Spleen (tissue), 11 donors: Measurements from ENCODE around the gene CAMTA1. TPM values are rescaled to one million over a fixed set of nuclear protein-coding genes. Genes with fewer than 3 reads are reported as not detected.

ENCODE experiments used
- DNase-seq: peaks from one replicate; pipeline ENCODE4 v3.0.0-alpha.2; 2020
- H3K27ac ChIP-seq, 8 donors: fragments of 200-600 bp; sonication (generic) in 7 of 8; 1 replicate in 4 of 8; 2 replicates in 4 of 8; pipeline versions ENCODE4 v1.5.0 to v1.8.0; 2016 to 2021; ENCODE audit warnings: inconsistent platforms in 4 of 8, mild to moderate bottlenecking in 4 of 8, moderate library complexity in 1 of 8
- H3K27me3 ChIP-seq, 7 donors: fragments of 200-600 bp; sonication (generic) in 6 of 7; replicated peaks in 1 of 7; 1 replicate in 4 of 7; 2 replicates in 3 of 7; pipeline versions ENCODE4 v1.5.0 to v1.8.0; 2016 to 2021; ENCODE audit warnings: inconsistent platforms in 3 of 7, mild to moderate bottlenecking in 1 of 7
- H3K36me3 ChIP-seq, 6 donors: fragments of 200-600 bp; sonication (generic) in 5 of 6; 1 replicate in 4 of 6; 2 replicates in 2 of 6; pipeline versions ENCODE4 v1.5.0 to v1.8.0; 2016 to 2021; ENCODE audit warnings: inconsistent platforms in 2 of 6
- H3K4me1 ChIP-seq, 6 donors: fragments of 200-600 bp; sonication (generic) in 5 of 6; 1 replicate in 3 of 6; 2 replicates in 3 of 6; pipeline versions ENCODE4 v1.5.0 to v1.8.0; 2016 to 2021; ENCODE audit warnings: inconsistent platforms in 3 of 6
- H3K4me3 ChIP-seq, 8 donors: fragments of 200-600 bp; sonication (generic) in 7 of 8; 1 replicate in 4 of 8; 2 replicates in 4 of 8; pipeline versions ENCODE4 v1.5.0 to v1.8.0; 2016 to 2021; ENCODE audit warnings: inconsistent platforms in 4 of 8, mild to moderate bottlenecking in 4 of 8, moderate library complexity in 2 of 8
- H3K9me3 ChIP-seq, 8 donors: fragments of 200-600 bp; sonication (generic) in 7 of 8; 1 replicate in 4 of 8; 2 replicates in 4 of 8; pipeline versions ENCODE4 v1.5.0 to v1.8.0; 2016 to 2021; ENCODE audit warnings: inconsistent platforms in 4 of 8
- CTCF ChIP-seq, 11 experiments: fragments of 200-600 bp in 7 of 11; fragments of 450-650 bp in 4 of 11; sonication (generic) in 4 of 11; IDR thresholded peaks in 8 of 11; conservative IDR thresholded peaks in 3 of 11; 1 replicate in 7 of 11; 2 replicates in 4 of 11; pipeline versions ENCODE4 v1.4.0 to v1.8.0; 2016 to 2021; ENCODE audit warnings: antibody characterized with exemption in 11 of 11, inconsistent platforms in 4 of 11, mild to moderate bottlenecking in 1 of 11
- POLR2A ChIP-seq, 3 donors: fragments of 450-650 bp; IDR thresholded peaks; one replicate each; pipeline ENCODE4 v1.5.1; 2017; ENCODE audit warnings: antibody characterized with exemption in 3 of 3, mild to moderate bottlenecking in 1 of 3
- POLR2AphosphoS5 ChIP-seq, 3 donors: sonication (generic); formaldehyde crosslinking; IDR thresholded peaks; one replicate each; pipeline ENCODE4 v1.5.1; 2017; ENCODE audit warnings: antibody characterized with exemption in 3 of 3
- WGBS, 5 donors: extraction: QIAGEN DNeasy Blood & Tissue Kit in 3 of 5; methylation state at CpG; one replicate each; pipeline versions ENCODE4 v1.1.5 to v1.1.7; 2013 to 2018; 5-methylcytosine and 5-hydroxymethylcytosine counted together
- intact Hi-C: fragments of 100-400 bp; cut with DNase I; formaldehyde crosslinking; loops from one replicate; pipeline ENCODE4 v1.15.0; 2023; ENCODE audit warnings: low total_unique reads
- polyA plus RNA-seq, 3 donors: library from polyadenylated mRNA; stranded (reverse); fragments of 200-250 nt; gene quantifications; one replicate each; pipeline ENCODE4 v1.2.1, GENCODE V29; 2013
- total RNA-seq, 7 donors: library from RNA; depleted of rRNA in 3 of 7; stranded (reverse); fragments of >200 nt in 3 of 7; fragmentation: NEBNext Ultra II Directional in 4 of 7; extraction: Animal tissue kit (Norgen Biotek cat#: 25700) in 4 of 7; gene quantifications; one replicate each; pipeline versions ENCODE4 v1.1.0 to v1.2.1, GENCODE V29; 2016 to 2021
- donor health status: healthy with polysubstance abuse.
- donor health status: DM: no; HTN: no; CAD: no; lungs with moderate emphysema.
- donor health status: DM: no; HTN: no; CAD: no.
- donor health status: Bipolar disorder and iron deficiency.
- donor health status: healthy.
- donor health status: DM: no; HTN: no; CAD: no.
- donor health status: DM: yes; HTN: yes; CAD: no.

The CAMTA1 gene
- total and polyA plus RNA-seq, 10 donors, result 53.0 to 106 (median 77.3) TPM

DNA sequence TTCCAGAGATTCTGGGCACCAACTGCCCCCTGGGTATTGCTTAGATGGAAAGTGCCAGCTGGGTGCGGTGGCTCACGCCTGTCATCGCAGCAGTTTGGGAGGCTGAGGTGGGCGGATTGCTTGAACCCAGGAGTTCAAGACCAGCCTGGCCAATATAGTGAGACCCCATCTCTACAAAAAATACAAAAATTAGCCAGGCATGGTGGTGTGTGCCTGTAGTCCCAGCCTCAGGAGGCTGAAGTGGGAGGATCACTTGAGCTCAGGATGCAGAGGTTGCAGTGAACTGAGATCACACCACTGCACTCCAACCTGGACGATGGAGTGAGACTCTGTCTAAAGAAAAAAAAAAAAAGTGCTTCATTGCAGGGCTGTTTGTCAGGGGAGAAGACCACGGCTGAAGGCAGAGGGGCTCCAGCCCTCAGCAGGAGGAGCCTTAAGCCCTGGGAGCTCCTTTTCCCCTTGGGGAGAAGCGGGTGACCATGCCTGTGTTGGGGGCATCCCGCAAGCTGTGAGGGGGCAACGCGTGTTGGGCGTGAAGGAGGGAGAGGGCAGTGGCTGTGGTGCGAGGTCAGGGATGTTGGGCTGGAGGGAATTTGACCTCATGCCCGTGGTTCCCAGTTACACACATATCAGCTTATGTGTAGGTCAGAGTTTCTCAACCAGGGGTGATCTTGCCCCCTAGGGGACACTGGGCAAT, 854.3 kb downstream of the CAMTA1 start:
- H3K4me1 ChIP-seq, result peaks cover 0 to 7% (median 0%) of the 10 kb centered on the region in 6 donors
- no peaks in the 10 kb centered on the region for H3K36me3 ChIP-seq
- peaks cover 0 to 7% (median 0%) of the 10 kb centered on the region in 7 donors for H3K27me3 ChIP-seq
- DNase-seq, result no peak
- WGBS, 5 donors, result 89 to 93% (median 92%) methylated on average over 13 of the region's 13 CpGs
- H3K27ac ChIP-seq, result no peak overlapping the region
- H3K9me3 ChIP-seq, result peaks cover 0 to 4% (median 0%) of the 10 kb centered on the region in 8 donors
- TF ChIP-seq POLR2A (IDR thresholded peaks at IDR 0.05) (no peak), POLR2AphosphoS5 (IDR thresholded peaks at IDR 0.05) (no peak), CTCF (IDR thresholded peaks at IDR 0.05 in 8 of 11, conservative IDR thresholded peaks at IDR 0.05 in 3 of 11) (no peak)
- H3K4me3 ChIP-seq, result no peak overlapping the region
- intact Hi-C loops, result loop anchor here (10.0 kb wide), 2 partner anchors 595 to 925 kb away; no protein-coding TSS in a partner anchor

DNA sequence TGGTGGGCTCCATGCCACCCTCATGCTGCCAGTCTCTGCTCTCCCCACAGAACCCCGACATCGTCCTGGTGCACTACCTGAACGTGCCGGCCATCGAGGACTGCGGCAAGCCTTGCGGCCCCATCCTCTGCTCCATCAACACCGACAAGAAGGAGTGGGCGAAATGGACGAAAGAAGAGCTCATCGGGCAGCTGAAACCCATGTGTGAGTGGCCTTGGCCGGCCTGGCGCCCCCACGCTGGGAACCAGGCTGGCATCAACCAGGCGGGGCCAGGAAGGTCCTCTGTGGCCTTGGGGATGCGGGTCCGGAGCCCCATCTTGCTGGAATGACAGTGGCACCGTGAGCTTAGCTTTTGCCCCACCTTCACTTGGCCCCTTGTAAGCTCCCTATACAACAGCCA, 855.1 kb downstream of the CAMTA1 start:
- intact Hi-C loops, result loop anchor here (10.0 kb wide), 2 partner anchors 596 to 926 kb away; no protein-coding TSS in a partner anchor
- DNase-seq, result peak; percentile 64

GRCh38 chr1:7640920-7641585, 855.8 kb downstream of the CAMTA1 start:
- Histone ChIP-seq H3K9me3 (peaks cover 0 to 4% (median 0%) of the 10 kb centered on the region in 8 donors), H3K4me1 (peaks cover 0 to 13% (median 0%) of the 10 kb centered on the region in 6 donors), H3K27me3 (peaks cover 0 to 7% (median 0%) of the 10 kb centered on the region in 7 donors), H3K4me3 (no peak overlapping the region), H3K27ac (no peak overlapping the region), H3K36me3 (no peaks in the 10 kb centered on the region)
- intact Hi-C loops, result loop anchor here (10.0 kb wide), 2 partner anchors 596 to 926 kb away; no protein-coding TSS in a partner anchor
- TF ChIP-seq POLR2A (IDR thresholded peaks at IDR 0.05) (no peak), CTCF (IDR thresholded peaks at IDR 0.05 in 8 of 11, conservative IDR thresholded peaks at IDR 0.05 in 3 of 11) (no peak), POLR2AphosphoS5 (IDR thresholded peaks at IDR 0.05) (no peak)
- no peak for DNase-seq
- WGBS, 5 donors, result 79 to 90% (median 86%) methylated on average over 16 to 18 of the region's 18 CpGs

More for the DNA sequence above, 855.1 kb downstream of the CAMTA1 start:
- H3K36me3 ChIP-seq, result no peaks in the 10 kb centered on the region
- H3K4me3 ChIP-seq, result no peak overlapping the region
- H3K4me1 ChIP-seq, result peaks cover 0 to 9% (median 0%) of the 10 kb centered on the region in 6 donors
- WGBS, 5 donors, result 84 to 96% (median 94%) methylated on average over 10 to 18 of the region's 18 CpGs
- no peak overlapping the region for H3K27ac ChIP-seq
- peaks cover 0 to 7% (median 0%) of the 10 kb centered on the region in 7 donors for H3K27me3 ChIP-seq
- TF ChIP-seq CTCF (IDR thresholded peaks at IDR 0.05 in 8 of 11, conservative IDR thresholded peaks at IDR 0.05 in 3 of 11) (no peak), POLR2A (IDR thresholded peaks at IDR 0.05) (no peak), POLR2AphosphoS5 (IDR thresholded peaks at IDR 0.05) (no peak)
- peaks cover 0 to 4% (median 0%) of the 10 kb centered on the region in 8 donors for H3K9me3 ChIP-seq
